Measurements from ENCODE around the gene MB21D2.

Gene MB21D2

DNA sequence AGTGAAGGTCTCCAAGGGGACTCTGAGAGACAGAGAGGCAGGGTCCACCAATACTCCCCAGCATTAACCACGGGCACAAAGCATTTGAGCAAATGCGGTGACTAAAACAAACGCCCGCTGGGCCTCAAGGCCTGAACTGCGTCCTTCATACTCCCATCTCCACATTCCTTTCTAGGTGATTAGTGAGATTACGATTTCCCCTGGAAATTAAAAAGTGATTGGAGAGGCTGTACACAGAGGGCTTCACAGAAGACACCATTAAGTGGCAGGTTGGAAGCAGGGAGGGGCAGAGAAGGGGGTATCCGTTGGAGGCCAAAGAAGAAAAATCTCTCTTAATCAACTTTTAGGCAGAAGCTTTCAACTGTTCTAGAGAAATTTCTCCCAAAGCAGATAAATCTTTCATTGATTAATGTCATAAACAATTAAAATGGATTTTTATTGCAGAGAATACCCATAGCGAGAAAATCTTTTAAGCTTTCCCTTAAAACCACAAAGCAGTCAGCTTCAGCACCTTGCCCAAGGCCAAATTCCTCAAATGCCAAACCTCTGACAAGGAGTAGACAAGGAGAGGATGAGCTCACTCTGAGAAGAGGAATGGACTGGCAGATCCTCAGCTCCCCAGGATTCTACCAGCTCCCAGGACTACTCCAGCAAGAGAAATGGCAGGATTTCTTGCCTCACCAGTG, 38.2 kb downstream of the MB21D2 start (continued):
- TF ChIP-seq ZNF157 (tag by site-specific recombination; IDR thresholded peaks at IDR 0.05) (no peak), ZFP37 (tag by site-specific recombination; IDR thresholded peaks at IDR 0.05) (peak; percentile 78; the same call in 1 of the 2 replicates), ZNF747 (tag by site-specific recombination; IDR thresholded peaks at IDR 0.05) (no peak), ZNF404 (tag by site-specific recombination; IDR thresholded peaks at IDR 0.05) (no peak), ZNF10 (tag by site-specific recombination; IDR thresholded peaks at IDR 0.05) (no peak), ZNF600 (tag by site-specific recombination; IDR thresholded peaks at IDR 0.05) (no peak), ZNF660 (tag by site-specific recombination; IDR thresholded peaks at IDR 0.05) (peak; percentile 69; the same call in 1 of the 2 replicates), ZNF529 (tag by site-specific recombination; IDR thresholded peaks at IDR 0.05; ENCODE audit: insufficient replicate concordance) (no peak), KLF8 (tag by site-specific recombination; IDR thresholded peaks at IDR 0.05) (0 out of 2 replicates have a peak, but pooled peaks have one; percentile 45), ZNF391 (tag by site-specific recombination; IDR thresholded peaks at IDR 0.05; ENCODE audit: borderline replicate concordance, low read depth) (no peak), ZNF624 (tag by site-specific recombination; IDR thresholded peaks at IDR 0.05) (no peak), ZNF521 (tag by site-specific recombination; IDR thresholded peaks at IDR 0.05) (no peak), ZNF423 (tag by site-specific recombination; IDR thresholded peaks at IDR 0.05) (no peak), ZFP3 (tag by site-specific recombination; IDR thresholded peaks at IDR 0.05; ENCODE audit: low read depth) (no peak), ZNF585B (tag by site-specific recombination; IDR thresholded peaks at IDR 0.05) (no peak), PRDM1 (tag by site-specific recombination; IDR thresholded peaks at IDR 0.05) (peak; percentile 95), ZNF426 (tag by site-specific recombination; IDR thresholded peaks at IDR 0.05) (no peak), ZBTB21 (tag by site-specific recombination; IDR thresholded peaks at IDR 0.05) (peak; percentile 36; the same call in 1 of the 2 replicates), MZF1 (tag by site-specific recombination; IDR thresholded peaks at IDR 0.05; ENCODE audit: borderline replicate concordance) (no peak)
- TF ChIP-seq, protein P1, sequence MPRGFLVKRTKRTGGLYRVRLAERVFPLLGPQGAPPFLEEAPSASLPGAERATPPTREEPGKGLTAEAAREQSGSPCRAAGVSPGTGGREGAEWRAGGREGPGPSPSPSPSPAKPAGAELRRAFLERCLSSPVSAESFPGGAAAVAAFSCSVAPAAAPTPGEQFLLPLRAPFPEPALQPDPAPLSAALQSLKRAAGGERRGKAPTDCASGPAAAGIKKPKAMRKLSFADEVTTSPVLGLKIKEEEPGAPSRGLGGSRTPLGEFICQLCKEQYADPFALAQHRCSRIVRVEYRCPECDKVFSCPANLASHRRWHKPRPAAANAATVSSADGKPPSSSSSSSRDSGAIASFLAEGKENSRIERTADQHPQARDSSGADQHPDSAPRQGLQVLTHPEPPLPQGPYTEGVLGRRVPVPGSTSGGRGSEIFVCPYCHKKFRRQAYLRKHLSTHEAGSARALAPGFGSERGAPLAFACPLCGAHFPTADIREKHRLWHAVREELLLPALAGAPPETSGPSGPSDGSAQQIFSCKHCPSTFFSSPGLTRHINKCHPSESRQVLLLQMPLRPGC (tag by site-specific recombination; IDR thresholded peaks at IDR 0.05) = peak; percentile 76
- TF ChIP-seq, protein P2, sequence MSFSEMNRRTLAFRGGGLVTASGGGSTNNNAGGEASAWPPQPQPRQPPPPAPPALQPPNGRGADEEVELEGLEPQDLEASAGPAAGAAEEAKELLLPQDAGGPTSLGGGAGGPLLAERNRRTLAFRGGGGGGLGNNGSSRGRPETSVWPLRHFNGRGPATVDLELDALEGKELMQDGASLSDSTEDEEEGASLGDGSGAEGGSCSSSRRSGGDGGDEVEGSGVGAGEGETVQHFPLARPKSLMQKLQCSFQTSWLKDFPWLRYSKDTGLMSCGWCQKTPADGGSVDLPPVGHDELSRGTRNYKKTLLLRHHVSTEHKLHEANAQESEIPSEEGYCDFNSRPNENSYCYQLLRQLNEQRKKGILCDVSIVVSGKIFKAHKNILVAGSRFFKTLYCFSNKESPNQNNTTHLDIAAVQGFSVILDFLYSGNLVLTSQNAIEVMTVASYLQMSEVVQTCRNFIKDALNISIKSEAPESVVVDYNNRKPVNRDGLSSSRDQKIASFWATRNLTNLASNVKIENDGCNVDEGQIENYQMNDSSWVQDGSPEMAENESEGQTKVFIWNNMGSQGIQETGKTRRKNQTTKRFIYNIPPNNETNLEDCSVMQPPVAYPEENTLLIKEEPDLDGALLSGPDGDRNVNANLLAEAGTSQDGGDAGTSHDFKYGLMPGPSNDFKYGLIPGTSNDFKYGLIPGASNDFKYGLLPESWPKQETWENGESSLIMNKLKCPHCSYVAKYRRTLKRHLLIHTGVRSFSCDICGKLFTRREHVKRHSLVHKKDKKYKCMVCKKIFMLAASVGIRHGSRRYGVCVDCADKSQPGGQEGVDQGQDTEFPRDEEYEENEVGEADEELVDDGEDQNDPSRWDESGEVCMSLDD (tag by site-specific recombination; IDR thresholded peaks at IDR 0.05) = no peak
- TF ChIP-seq, protein P3, sequence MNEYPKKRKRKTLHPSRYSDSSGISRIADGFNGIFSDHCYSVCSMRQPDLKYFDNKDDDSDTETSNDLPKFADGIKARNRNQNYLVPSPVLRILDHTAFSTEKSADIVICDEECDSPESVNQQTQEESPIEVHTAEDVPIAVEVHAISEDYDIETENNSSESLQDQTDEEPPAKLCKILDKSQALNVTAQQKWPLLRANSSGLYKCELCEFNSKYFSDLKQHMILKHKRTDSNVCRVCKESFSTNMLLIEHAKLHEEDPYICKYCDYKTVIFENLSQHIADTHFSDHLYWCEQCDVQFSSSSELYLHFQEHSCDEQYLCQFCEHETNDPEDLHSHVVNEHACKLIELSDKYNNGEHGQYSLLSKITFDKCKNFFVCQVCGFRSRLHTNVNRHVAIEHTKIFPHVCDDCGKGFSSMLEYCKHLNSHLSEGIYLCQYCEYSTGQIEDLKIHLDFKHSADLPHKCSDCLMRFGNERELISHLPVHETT (tag by site-specific recombination; IDR thresholded peaks at IDR 0.05) = peak; percentile 73
- TF ChIP-seq, protein P4, sequence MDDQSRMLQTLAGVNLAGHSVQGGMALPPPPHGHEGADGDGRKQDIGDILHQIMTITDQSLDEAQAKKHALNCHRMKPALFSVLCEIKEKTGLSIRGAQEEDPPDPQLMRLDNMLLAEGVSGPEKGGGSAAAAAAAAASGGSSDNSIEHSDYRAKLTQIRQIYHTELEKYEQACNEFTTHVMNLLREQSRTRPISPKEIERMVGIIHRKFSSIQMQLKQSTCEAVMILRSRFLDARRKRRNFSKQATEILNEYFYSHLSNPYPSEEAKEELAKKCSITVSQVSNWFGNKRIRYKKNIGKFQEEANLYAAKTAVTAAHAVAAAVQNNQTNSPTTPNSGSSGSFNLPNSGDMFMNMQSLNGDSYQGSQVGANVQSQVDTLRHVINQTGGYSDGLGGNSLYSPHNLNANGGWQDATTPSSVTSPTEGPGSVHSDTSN (CRISPR knock-in tag; IDR thresholded peaks at IDR 0.05) = no peak
- TF ChIP-seq, protein P5, sequence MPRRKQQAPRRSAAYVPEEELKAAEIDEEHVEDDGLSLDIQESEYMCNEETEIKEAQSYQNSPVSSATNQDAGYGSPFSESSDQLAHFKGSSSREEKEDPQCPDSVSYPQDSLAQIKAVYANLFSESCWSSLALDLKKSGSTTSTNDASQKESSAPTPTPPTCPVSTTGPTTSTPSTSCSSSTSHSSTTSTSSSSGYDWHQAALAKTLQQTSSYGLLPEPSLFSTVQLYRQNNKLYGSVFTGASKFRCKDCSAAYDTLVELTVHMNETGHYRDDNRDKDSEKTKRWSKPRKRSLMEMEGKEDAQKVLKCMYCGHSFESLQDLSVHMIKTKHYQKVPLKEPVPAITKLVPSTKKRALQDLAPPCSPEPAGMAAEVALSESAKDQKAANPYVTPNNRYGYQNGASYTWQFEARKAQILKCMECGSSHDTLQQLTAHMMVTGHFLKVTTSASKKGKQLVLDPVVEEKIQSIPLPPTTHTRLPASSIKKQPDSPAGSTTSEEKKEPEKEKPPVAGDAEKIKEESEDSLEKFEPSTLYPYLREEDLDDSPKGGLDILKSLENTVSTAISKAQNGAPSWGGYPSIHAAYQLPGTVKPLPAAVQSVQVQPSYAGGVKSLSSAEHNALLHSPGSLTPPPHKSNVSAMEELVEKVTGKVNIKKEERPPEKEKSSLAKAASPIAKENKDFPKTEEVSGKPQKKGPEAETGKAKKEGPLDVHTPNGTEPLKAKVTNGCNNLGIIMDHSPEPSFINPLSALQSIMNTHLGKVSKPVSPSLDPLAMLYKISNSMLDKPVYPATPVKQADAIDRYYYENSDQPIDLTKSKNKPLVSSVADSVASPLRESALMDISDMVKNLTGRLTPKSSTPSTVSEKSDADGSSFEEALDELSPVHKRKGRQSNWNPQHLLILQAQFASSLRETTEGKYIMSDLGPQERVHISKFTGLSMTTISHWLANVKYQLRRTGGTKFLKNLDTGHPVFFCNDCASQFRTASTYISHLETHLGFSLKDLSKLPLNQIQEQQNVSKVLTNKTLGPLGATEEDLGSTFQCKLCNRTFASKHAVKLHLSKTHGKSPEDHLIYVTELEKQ (tag by site-specific recombination; IDR thresholded peaks at IDR 0.05; ENCODE audit: borderline replicate concordance) = no peak
- TF ChIP-seq, protein P6, sequence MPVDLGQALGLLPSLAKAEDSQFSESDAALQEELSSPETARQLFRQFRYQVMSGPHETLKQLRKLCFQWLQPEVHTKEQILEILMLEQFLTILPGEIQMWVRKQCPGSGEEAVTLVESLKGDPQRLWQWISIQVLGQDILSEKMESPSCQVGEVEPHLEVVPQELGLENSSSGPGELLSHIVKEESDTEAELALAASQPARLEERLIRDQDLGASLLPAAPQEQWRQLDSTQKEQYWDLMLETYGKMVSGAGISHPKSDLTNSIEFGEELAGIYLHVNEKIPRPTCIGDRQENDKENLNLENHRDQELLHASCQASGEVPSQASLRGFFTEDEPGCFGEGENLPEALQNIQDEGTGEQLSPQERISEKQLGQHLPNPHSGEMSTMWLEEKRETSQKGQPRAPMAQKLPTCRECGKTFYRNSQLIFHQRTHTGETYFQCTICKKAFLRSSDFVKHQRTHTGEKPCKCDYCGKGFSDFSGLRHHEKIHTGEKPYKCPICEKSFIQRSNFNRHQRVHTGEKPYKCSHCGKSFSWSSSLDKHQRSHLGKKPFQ (tag by site-specific recombination; IDR thresholded peaks at IDR 0.05) = no peak
- TF ChIP-seq, protein P7, sequence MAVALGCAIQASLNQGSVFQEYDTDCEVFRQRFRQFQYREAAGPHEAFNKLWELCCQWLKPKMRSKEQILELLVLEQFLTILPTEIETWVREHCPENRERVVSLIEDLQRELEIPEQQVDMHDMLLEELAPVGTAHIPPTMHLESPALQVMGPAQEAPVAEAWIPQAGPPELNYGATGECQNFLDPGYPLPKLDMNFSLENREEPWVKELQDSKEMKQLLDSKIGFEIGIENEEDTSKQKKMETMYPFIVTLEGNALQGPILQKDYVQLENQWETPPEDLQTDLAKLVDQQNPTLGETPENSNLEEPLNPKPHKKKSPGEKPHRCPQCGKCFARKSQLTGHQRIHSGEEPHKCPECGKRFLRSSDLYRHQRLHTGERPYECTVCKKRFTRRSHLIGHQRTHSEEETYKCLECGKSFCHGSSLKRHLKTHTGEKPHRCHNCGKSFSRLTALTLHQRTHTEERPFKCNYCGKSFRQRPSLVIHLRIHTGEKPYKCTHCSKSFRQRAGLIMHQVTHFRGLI (tag by site-specific recombination; IDR thresholded peaks at IDR 0.05) = no peak

All from HEK293 (cell line).